Stimulated activated CD8-positive, alpha-beta memory T cell treated with anti-CD3 and anti-CD28 coated beads, Interleukin-7, amount 100 ng/mL, for 4 hours (primary cell): ENCODE results near the gene USP3.
A peak's percentile ranks its signal among the peaks of the same experiment; 100 is the strongest.

Experiments used
- DNase-seq, 2 donors: peaks; one replicate each; pipeline ENCODE4 v3.0.0-alpha.2; 2020; ENCODE audit warnings: low read depth in 2 of 2

USP3 gene

GRCh38 chr15:63593705-63594671 is 89.6 kb downstream of the USP3 start:
- DNase-seq, result peak in 1 of 2 donors; percentile 38

GRCh38 chr15:63595065-63595464 is 90.7 kb downstream of the USP3 start:
- no peak for DNase-seq

- no peak for DNase-seq
These were observed 91.3 kb downstream of the USP3 start for GRCh38 chr15:63595688-63596087.

GRCh38 chr15:63596676-63597037 is 92.3 kb downstream of the USP3 start:
- no peak for DNase-seq

GRCh38 chr15:63597038-63597790 is 92.8 kb downstream of the USP3 start, which contains the start of gene FBXL22:
FBXL22 (plus strand) TSS chr15:63597387; CDS start chr15:63597393, 6 bp downstream.
- no peak for DNase-seq

DNA sequence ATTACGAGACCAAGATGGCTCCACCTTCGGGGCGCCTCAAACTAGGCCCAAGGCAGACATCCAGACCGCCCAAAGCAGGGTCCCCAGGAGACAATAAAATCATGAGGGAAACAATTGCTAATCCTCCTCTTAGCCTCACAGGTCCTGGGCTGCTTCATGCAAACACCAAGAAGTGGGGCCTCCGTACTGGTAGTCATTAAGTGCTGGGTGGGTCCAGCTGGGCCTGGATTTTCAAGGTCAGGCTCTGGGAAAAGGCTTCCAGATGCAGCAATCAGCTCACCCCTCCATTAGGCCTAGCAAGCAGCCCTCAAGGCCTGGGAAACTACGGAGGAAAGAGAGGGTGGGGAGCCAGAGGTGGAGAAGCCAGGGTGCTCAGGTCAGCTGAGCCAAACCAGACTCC is 93.4 kb downstream of the USP3 start:
- DNase-seq, result no peak

GRCh38 chr15:63598473-63599400 is 94.3 kb downstream of the USP3 start:
- DNase-seq, result no peak

- peak in 1 of 2 donors; percentile 16 for DNase-seq
These were observed 95.1 kb downstream of the USP3 start for GRCh38 chr15:63599401-63600000.

GRCh38 chr15:63600001-63600615 is 95.7 kb downstream of the USP3 start:
- no peak for DNase-seq

DNA sequence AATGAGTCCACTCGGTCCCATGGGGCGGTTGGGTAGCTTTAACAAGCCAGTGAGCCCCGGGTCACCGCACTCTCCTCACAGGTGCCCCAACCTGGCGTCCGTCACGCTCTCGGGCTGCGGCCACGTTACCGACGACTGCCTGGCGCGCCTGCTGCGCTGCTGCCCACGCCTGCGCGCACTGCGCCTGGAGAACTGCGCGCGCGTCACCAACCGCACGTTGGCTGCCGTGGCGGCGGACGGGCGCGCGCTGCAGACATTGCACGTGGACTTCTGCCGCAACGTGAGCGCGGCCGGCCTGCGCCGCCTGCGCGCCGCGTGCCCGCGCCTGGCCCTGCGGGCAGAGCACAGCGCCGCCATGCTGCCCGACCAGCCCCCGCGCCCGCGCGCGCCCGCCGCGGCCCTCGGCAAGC is 96.2 kb downstream of the USP3 start:
- peak; percentile 77 to 89 for DNase-seq

- peak; percentile 36 to 45 for DNase-seq
These were observed 96.8 kb downstream of the USP3 start for GRCh38 chr15:63601026-63601703.

- DNase-seq, result no peak
These were observed 97.4 kb downstream of the USP3 start for GRCh38 chr15:63601704-63602185.

GRCh38 chr15:63602595-63602994 is 98.2 kb downstream of the USP3 start:
- DNase-seq, result no peak

DNA sequence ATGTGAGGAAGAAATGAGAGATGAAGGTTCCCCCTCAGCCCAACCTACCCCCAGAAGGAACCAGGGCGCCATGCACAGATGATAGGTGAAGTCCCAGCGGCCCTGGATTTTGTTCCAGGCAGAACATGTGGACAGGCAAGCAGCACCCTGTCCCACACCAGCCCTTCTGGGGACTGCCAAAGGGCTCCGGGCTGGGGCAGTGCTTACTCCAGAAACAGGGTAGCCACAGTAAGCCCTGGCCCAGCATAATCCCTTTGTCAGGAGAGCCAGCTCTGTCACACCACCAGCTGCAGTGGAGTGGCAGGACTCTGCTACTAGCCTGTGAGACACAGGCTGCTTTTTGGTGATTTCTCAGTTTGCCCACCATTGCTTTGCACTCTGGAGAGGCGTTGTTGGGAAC is 99.1 kb downstream of the USP3 start:
- no peak for DNase-seq

DNA sequence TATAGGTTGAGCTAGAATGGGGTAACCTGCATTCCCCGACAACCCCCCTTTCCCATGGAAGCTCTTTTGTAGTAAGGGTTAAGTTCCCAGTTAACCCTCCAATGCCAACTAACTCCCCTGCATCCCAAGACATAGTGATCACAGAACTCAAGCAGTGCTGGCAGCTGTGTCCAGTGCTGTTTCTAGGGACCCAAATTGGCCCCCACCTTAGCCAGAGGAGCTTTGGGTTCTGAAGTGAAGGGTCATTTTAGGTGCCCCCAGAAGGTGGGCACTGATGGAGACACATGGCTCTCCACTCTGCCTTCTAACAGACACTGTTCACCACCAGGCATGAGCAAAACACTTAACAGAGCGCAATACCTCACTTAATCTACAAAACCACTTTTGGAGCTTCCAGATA is 99.9 kb downstream of the USP3 start:
- DNase-seq, result no peak

GRCh38 chr15:63605036-63605435 is 100.6 kb downstream of the USP3 start:
- no peak for DNase-seq

DNA sequence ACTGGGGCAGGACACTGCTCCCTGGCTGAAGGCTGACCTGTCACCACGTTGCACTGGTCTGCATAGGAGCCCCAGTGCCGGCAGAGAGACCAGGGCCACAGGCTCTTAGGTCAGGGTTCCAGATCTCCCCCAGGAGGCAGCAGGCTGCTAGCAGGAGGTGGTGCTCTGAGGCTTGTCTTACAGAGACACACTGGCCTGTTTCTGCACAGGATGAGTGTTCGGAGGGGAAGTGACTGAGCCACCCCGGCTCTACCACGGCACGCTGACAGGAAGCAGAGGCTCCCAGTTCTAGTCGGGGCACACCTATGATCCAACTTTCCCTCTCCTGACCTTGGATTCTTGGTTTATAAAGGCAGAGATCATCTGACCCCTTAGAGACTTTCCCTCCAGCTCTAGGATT is 101.4 kb downstream of the USP3 start:
- DNase-seq, result peak in 1 of 2 donors; percentile 35

DNA sequence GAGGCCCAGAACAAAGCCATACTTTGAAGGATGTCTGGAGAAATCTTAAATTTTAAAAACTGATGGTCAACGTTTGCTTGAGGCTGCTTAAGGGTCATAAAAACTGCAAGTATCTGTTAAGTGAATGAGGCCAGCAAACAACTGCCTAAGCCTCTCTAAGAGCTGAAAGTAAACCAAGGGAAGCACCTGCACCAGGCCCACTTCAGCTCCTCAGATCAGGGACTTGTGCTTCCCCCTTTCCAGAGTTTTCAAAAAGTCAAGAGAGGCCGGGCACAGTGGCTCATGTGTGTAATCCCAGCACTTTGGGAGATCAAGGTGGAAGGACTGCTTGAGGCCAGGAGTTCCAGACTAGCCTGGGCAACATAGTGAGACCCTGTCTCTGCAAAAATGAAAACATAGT is 101.9 kb downstream of the USP3 start:
- no peak for DNase-seq

DNA sequence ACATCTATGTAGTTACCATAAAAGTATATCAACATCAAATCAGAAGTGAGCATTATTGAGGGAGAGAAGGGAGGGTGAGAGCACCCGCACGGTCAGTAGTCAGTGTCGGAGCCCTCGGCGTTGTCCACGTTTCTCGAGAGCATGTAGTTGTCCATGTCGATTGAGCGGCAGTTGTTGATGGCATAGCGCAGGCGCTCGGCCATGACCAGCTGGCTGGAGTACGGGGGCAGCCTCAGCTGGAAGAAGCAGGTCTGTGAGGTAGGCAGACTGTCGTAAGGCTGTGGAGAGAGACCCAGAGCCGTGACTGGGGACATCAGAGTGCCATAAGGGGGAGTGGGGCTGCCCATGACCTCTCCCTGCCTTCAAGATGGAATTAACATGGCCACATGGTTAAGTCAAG is 104.6 kb downstream of the USP3 start:
- DNase-seq, result no peak

GRCh38 chr15:63609448-63609847 is 105.1 kb downstream of the USP3 start:
- no peak for DNase-seq
